ENCODE data around the gene SYT2. TPM values are rescaled to one million over a fixed set of nuclear protein-coding genes. Genes with fewer than 3 reads are reported as not detected.

The SYT2 gene
- total and polyA plus RNA-seq, 9 of the 15 experiments (the other 6 are each of a cell fraction or from before 2014, with no cell fraction given): not detected

GRCh38 chr1:202597090-202597761 is 113.0 kb downstream of the SYT2 start (continued):
- TF ChIP-seq RREB1 (CRISPR knock-in tag; IDR thresholded peaks at IDR 0.05) (no peak), ZNF561 (CRISPR knock-in tag; conservative IDR thresholded peaks at IDR 0.05) (no peak), RB1 (IDR thresholded peaks at IDR 0.05; ENCODE audit: low read depth) (no peak)

- ChIA-PET CTCF (ENCODE audit: low intra/inter-chr PET ratio) (interaction anchor here (0.6 kb wide), 2 partner anchors 144 to 439 kb away, joined by 3 to 6 read pairs; no protein-coding TSS in a partner anchor), POLR2A (interaction anchor here (3.6 kb wide), 1 partner anchor 10 kb away, joined by 13 read pairs; no protein-coding TSS in a partner anchor)
- Histone ChIP-seq H3K9me1 (ENCODE audit: control insufficient read depth, insufficient read depth, low read length) (no peaks in the 10 kb centered on the region), H3K79me2 (ENCODE audit: control insufficient read depth, insufficient read depth, low read length) (no peaks in the 10 kb centered on the region), H3K4me2 (ENCODE audit: insufficient read depth, low read length) (no peak overlapping the region), H3K36me3 (ENCODE audit: control insufficient read depth, insufficient read depth, low read length) (no peaks in the 10 kb centered on the region), H3K27me3 (ENCODE audit: control insufficient read depth in 2 of 2, insufficient read depth in 2 of 2, low read length in 2 of 2) (peaks cover 2 to 31% of the 10 kb centered on the region in 2 experiments; a peak in 3 of 5 replicates), H3K4me3 (no peak overlapping the region), H3K4me1 (replicated peaks in 1 of 2; ENCODE audit: control insufficient read depth in 2 of 2, insufficient read depth in 2 of 2, low read length in 2 of 2) (no peaks in the 10 kb centered on the region), H3K9ac (ENCODE audit: insufficient read depth in 1 of 2, low read depth in 2 of 2, low read length in 2 of 2) (no peak overlapping the region), H3K27ac (ENCODE audit: extremely low read depth, low read depth, low read length) (no peak overlapping the region), H3K9me3 (replicated peaks; ENCODE audit: control insufficient read depth, insufficient read depth, low read depth, low read length) (no peaks in the 10 kb centered on the region), H2AFZ (ENCODE audit: low read depth, low read length) (no peak overlapping the region), H4K20me1 (replicated peaks; ENCODE audit: control insufficient read depth, insufficient read depth, low read length) (peaks cover 14% of the 10 kb centered on the region)
- BruUV-seq (replicated peaks): no TSS peak
- no peak for DNase-seq (ENCODE audit: extremely low read depth in 1 of 4, low spot score in 3 of 4)
- intact Hi-C loops (cut with micrococcal nuclease): no loop called here
- no peak for ATAC-seq
- in situ Hi-C loops (cut with MboI): no loop called here
- FAIRE-seq: no peak
- 8% methylated on average over 13 of the region's 13 CpGs for WGBS (ENCODE audit: insufficient coverage, low coverage, missing lambda C conversion rate)
- TF ChIP-seq ETS1 (conservative IDR thresholded peaks at IDR 0.05; ENCODE audit: control insufficient read depth, low read depth, low read length): no peak
- TF ChIP-seq ZNF431 (CRISPR knock-in tag; IDR thresholded peaks at IDR 0.05): no peak
- no peak for TF ChIP-seq CUX1 (CRISPR knock-in tag; IDR thresholded peaks at IDR 0.05)
These were observed 113.6 kb downstream of the SYT2 start for GRCh38 chr1:202596638-202597037.
